Activated T-helper 9 cell treated with anti-CD3 and anti-CD28 coated beads, Interleukin-2, amount 50 U/mL, for 16 hours (primary cell): ENCODE measurements around the gene TLDC2.
"Not testable (repeated sequence)": the region's sequence is repeated elsewhere in the genome, so short reads cannot be mapped to it uniquely, and the experiment has no call there.

Experiments used
- DNase-seq: peaks from one replicate; pipeline ENCODE4 v3.0.0-alpha.2; 2020; ENCODE audit warnings: low read depth

TLDC2 gene

GRCh38 chr20:36875702-36876472, at the start of gene TLDC2:
TSS of gene TLDC2 (plus strand) at chr20:36876138. CDS start at chr20:36876175, 37 bp downstream.
- DNase-seq = no peak

GRCh38 chr20:36826554-36827244, 49.2 kb upstream of the TLDC2 start:
- no peak for DNase-seq

DNA sequence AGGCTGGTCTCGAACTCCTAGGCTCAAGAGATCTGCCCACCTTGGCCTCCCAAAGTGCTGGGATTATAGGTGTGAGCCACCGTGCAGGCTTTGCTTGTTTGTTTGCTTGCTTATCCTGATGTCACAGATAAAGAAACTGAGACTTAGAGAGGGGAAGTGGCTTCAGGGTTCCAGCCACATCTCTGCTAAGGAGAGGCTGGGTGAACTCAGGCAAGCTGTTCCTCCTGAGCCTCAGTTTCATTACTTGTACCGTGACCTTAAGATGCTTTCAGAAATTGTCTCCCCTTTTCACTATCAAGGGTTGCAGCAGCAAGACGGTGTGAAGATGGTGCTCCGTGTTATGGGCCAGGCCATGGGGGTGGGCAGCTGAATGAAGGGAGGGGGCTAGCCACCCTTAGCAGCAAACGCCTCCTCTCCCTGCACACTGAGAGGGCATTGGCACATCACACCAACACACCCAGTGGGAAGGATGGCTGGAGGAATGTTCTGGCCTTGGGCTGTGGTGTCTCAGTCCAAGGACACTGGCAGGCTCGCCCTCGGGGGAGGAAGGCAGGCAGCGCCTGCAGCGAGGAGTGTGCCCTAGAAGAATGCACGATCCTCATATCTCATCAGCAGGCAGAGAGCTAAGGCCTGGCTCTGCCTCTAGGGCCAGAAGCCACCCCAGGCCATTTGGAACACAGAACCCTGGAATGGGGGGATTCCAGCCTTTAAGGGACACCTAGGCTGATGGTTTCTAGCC, 48.2 kb upstream of the TLDC2 start:
- DNase-seq = no peak

DNA sequence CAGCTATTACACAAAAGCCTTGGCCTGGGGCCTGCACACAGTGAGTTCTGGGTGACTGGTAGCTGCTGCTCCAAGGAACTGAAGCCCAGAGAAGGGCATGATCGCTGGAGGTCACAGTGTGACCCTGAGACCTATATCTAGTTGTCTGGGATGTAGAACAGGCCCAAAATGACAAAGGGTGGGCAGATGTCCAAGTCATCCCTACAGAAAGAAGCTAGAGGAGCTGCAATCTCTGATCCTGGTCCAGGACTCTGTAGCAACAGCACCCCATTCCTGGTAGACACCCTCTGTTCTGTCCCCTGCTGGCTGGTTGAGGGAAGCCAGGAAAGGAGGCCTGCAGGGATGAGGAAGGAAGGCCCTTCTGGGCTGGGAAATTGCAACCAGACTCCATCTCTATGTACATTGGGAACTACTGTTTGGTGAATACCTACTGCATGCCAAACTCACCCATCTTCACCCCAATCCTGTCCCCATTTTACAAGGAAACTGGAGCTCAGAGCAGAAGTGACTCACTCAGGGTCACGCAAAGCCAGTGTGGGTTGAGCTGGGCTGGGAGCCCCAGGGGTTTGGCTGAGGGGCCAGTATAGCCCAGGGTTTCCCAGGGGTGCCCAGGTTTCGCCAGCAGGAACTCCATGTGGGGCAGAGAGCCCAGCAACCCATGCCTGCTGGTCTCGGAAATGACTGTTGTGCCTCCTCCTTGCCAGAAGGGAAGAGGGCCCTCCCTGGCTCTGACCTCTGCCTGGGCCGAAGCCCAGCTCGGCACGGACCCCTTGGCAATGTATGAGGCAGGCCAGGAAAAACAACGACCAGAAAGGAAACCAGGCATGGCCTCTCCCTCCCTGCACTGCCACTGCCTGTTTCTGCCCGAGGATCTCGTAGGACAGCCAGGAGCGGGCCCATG, 44.9 kb upstream of the TLDC2 start:
- DNase-seq = no peak

- no peak for DNase-seq
Measured at GRCh38 chr20:36832791-36833190, 43.1 kb upstream of the TLDC2 start.

GRCh38 chr20:36833275-36834020, 42.5 kb upstream of the TLDC2 start:
- DNase-seq = no peak

DNA sequence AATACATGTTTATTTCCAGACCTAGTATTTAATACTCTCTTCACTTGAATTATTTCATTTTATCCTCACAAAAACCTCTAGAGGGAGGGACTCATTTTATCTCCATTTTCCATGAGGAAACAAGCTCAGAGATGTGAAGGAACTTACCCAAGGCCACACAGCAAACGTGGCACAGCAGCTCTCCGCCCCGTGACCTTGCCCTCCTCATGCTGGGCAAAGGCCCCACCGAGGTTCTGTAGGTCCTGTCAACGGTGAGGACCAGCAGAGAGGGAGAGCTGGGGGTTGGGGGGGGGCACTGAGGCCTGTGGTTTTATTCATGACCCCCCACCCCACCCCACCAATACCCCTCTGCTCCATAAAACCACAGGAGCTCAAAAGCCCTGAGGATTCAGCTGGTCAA, 40.9 kb upstream of the TLDC2 start:
- no peak for DNase-seq

GRCh38 chr20:36835453-36836198, 40.3 kb upstream of the TLDC2 start:
- DNase-seq = peak; percentile 68

GRCh38 chr20:36836591-36837269, 39.2 kb upstream of the TLDC2 start:
- no peak for DNase-seq

DNA sequence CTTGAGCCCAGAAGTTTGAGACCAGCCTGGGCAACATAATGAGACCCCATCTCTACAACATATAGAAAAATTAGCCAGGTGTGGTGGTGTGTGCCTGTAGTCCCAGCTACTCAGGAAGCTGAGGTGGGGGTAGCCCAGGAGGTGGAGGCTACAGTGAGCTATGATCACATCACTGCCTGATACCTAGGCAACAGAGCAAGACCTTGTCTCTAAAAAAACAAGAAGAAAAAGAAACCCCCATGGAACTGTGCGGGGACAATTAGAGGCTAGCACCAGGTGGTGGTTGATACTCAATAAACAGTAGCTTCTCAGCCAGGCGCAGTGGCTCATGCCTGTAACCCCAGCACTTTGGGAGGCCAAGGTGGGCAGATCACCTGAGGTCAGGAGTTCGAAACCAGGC, 37.6 kb upstream of the TLDC2 start:
- not testable (repeated sequence) for DNase-seq

DNA sequence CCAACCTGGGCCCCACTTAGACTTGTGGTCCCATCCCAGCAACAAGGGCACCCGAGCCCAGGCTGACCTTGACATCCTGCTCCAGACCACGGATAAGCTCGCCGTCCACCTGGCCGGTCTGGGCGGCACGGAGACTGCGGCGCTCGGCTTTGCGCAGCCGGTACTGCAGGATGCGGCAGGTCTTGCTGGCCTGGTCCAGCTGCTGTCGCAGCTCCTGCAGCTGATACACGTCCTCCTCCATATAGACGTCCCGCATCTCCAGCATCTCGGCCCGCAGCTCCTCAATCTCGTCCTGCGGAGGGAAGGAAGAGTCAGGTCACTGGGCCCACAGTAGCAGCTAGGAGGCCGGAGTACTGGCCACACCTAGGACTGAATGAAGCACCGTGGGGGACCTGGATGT, 36.8 kb upstream of the TLDC2 start:
- DNase-seq = no peak

GRCh38 chr20:36841030-36841429, 34.9 kb upstream of the TLDC2 start:
- DNase-seq = not testable (repeated sequence)

GRCh38 chr20:36845288-36845971, 30.5 kb upstream of the TLDC2 start:
- DNase-seq = no peak

DNA sequence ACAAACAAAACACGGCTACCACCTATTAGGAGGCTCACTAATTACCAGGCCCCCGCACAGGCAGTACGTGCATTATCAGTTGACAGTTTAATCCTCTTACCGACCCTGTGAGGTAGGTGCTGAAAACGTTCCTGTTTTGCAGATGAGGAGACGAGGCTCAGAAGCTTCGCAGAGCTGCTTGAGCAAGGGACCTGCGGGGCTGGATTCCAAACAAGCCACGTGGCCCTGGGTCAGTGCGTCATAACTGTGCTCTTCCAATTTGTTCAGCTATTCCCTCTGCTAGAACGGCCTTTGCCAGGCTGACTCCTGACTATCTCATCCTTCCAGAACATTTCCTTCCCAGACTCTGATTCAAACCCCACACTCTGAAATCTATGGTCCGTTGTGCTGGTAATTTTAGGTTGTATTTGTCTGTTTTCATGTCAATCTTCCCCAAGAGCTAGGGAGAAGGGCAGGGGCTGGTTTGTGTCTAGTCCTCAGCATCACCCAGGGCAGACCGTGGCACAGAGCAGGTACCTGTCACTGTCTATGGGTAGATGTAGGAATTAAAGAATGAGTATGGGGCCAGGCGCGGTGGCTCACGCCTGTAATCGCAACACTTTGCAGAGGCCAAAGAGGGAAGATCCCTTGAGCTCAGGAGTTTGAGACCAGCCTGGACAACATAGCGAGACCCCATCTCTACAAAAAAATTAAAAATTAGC, 28.8 kb upstream of the TLDC2 start:
- no peak for DNase-seq

GRCh38 chr20:36847710-36848040, 28.3 kb upstream of the TLDC2 start:
- DNase-seq = no peak

GRCh38 chr20:36848078-36848660, 27.8 kb upstream of the TLDC2 start:
- DNase-seq = no peak

DNA sequence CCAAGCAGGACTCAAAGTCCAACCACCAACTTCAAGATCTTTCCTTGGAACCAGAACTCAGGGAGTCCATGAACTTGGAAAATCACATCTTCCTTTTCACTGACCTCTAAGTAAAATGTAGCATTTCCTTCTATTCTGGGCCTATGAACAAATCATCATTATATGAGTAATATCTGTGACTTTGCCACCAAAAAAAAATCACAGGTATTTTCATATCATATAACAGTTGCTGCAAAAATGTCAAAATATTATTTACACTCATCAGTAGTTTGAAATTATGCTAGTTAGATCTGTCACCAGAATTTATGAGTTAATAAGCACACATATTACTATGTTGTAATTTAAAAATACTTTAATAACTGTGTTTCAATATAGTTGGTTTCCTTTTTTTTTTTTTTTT, 27.3 kb upstream of the TLDC2 start:
- no peak for DNase-seq

GRCh38 chr20:36849333-36850065, 26.4 kb upstream of the TLDC2 start:
- no peak for DNase-seq
